PC-3 (cell line): ENCODE data around the gene DLK1.

ENCODE experiments used
- CTCF ChIP-seq: fragments of 300-600 bp; sonication (generic); conservative IDR thresholded peaks from 2 replicates; pipeline ENCODE4 v1.5.1; 2017; ENCODE audit warnings: antibody characterized with exemption, low read depth, mild to moderate bottlenecking, low read length
- EZH2 ChIP-seq: fragments of 300-600 bp; sonication (generic); IDR thresholded peaks from one replicate; pipeline ENCODE4 v1.6.1; 2017; ENCODE audit warnings: antibody characterized with exemption, mild to moderate bottlenecking, low read length; ENCODE audit not compliant: unreplicated experiment

- TF ChIP-seq CTCF (no peak), EZH2 (no peak)
These were observed 6.0 kb downstream of the DLK1 start for GRCh38 chr14:100732766-100733100.
